ENCODE data around the gene LMBR1.

LMBR1 gene

GRCh38 chr7:156635529-156636385, 257.2 kb downstream of the LMBR1 start:
- DNase-seq (ENCODE audit: low spot score) = no peak
- in situ Hi-C loops (cut with MboI; ENCODE audit: low sequenced_read_pairs, unreplicated experiment) = no loop called here
- TF ChIP-seq CTCF (IDR thresholded peaks at IDR 0.05; ENCODE audit: borderline replicate concordance, control extremely low read depth, extremely low read depth, insufficient read depth, missing control alignments) = no peak

GRCh38 chr7:156634117-156634516, 258.9 kb downstream of the LMBR1 start:
- no peak for DNase-seq (ENCODE audit: low spot score)
- in situ Hi-C loops (cut with MboI; ENCODE audit: low sequenced_read_pairs, unreplicated experiment) = no loop called here
- TF ChIP-seq CTCF (IDR thresholded peaks at IDR 0.05; ENCODE audit: borderline replicate concordance, control extremely low read depth, extremely low read depth, insufficient read depth, missing control alignments) = no peak

- DNase-seq (ENCODE audit: low spot score) = no peak
- in situ Hi-C loops (cut with MboI; ENCODE audit: low sequenced_read_pairs, unreplicated experiment) = no loop called here
- no peak for TF ChIP-seq CTCF (IDR thresholded peaks at IDR 0.05; ENCODE audit: borderline replicate concordance, control extremely low read depth, extremely low read depth, insufficient read depth, missing control alignments)
Measured at GRCh38 chr7:156629873-156630272, 263.1 kb downstream of the LMBR1 start.

- no peak for DNase-seq (ENCODE audit: low spot score)
- in situ Hi-C loops (cut with MboI; ENCODE audit: low sequenced_read_pairs, unreplicated experiment) = no loop called here
- no peak for TF ChIP-seq CTCF (IDR thresholded peaks at IDR 0.05; ENCODE audit: borderline replicate concordance, control extremely low read depth, extremely low read depth, insufficient read depth, missing control alignments)
Measured at GRCh38 chr7:156628562-156628961, 264.4 kb downstream of the LMBR1 start.
